GM21447 (cell line): Measurements from ENCODE around the gene PRPSAP1.

Source experiments
- ATAC-seq: cut with Tn5 transposase; IDR thresholded peaks from one replicate; pipeline ENCODE4 v1.9.1; 2021; ENCODE audit not compliant: unreplicated experiment

Gene PRPSAP1

DNA sequence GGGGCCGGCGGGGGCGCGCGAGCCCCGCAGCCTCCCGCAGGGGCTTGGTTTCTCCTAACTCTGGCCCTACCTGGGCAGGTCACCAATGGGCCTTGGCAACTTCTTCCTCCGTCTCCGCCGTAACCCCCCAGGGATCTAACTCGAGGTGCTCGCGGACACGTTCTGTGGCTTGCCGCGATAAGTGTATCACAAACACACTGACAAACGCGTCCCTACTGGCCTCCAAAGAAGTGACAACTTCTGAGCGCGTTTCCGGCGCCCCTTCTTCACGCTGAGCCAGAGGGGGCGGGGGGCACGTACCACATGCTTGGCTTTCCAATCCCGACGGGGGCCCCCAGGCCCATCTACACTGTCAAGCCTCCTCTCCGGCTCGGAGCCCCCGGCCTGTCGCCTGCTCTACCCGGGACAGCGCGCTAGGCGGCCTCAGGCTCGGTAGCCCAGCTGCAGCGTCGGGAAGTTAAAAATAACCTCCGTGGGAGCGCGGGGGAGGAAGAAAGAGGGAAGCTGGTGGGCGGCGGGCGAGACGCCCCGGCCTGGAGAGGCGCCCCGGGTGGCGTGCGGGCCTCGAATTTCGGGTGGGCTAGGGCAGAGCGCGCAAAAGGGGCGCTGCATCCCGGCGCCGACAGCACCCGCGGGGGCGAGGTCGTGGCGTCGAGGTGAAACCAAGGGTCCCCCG is 30.0 kb upstream of the PRPSAP1 start:
- ATAC-seq = peak; percentile 16

DNA sequence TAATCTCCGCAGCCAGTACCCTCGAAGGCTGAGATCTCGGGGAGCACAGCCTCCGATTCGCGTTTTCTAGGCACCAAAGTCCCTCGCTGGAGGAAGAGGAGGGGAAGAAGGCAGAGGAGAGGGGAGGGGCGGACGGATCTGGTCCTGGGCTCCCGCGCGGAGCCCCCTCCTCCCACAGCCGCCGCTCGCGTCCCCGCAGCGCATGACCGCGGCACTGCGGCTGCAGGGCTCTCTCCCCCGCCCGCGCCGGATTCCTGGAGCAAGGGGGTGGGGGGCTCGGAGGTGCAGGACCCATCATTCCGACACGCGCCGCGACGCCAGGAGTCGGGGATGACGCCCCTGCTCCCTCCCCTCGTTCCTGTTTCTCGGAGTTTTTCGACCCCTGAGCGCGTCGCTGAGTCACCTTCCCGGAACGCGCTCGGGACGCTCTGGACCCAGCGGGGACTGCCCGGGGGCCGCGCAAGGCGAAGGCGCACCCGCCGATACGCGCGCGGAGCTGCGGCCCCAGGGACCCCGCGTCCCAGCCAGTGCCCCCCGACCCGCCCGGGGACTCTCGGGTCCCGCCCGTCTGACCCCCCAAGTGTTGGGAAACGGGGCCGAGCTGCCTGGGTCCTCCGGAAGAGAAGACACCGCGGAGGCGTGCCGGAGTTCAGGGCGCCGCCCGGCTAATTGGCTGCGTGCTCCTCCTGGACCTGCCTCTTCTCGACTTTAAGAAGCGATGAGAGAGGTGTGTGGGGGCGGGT is 29.3 kb upstream of the PRPSAP1 start:
- ATAC-seq = peak; percentile 34

DNA sequence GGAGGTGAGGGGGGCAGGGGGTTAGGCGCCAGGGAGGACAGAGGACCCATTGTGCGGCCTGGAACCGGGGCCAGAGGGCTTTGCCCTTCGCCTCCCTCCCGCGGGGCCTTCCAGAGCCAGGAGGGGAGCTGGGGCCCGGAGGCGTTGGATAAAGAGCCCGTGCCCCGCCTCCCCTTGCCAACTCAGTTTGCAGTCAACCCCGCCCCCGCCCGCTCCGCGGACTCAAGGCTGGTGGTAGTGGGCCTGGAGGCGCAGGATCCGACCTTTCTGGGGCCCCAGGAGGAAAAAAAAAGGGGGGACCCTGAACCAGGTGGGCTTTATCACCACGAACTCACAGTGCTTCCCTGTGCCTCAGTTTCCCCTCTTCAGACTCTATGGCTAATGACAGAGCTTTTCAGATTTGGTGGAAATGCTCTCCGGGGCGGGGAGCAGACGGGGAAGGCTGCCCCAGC is 28.7 kb upstream of the PRPSAP1 start:
- ATAC-seq = no peak

DNA sequence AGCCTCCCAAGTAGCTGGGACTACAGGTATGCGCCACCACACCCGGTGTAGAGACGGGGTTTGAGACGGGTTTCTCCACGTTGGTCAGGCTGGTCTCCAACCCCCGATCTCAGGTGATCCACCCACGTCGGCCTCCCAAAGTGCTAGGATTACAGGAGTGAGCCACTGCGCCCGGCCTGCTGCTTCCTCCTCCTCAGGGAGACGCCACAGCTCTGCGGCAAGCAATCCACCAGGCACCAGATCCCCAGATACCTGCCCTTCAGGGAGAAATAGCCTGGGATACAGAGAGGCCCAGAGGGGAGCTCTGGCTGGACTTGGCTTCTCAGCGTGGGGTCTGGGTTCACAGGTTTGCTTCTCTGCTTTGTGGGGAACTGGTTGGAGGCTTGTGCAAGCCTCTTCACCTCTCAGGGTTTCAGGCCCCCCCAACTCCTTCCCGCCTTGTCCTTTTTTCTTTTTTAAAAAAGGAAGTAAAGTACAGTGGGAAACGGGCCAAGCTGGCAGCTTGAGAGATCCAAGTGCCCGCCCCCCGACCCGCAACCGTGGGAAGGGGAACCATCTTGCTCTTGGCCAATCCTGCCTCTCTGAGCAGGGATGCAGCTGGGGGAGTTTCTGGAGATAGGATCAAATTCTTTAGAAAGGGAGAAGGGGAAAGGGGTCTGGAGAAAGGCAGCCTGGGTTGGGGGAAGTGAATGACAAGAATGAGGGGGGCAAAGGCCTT is 28.1 kb upstream of the PRPSAP1 start:
- no peak for ATAC-seq

DNA sequence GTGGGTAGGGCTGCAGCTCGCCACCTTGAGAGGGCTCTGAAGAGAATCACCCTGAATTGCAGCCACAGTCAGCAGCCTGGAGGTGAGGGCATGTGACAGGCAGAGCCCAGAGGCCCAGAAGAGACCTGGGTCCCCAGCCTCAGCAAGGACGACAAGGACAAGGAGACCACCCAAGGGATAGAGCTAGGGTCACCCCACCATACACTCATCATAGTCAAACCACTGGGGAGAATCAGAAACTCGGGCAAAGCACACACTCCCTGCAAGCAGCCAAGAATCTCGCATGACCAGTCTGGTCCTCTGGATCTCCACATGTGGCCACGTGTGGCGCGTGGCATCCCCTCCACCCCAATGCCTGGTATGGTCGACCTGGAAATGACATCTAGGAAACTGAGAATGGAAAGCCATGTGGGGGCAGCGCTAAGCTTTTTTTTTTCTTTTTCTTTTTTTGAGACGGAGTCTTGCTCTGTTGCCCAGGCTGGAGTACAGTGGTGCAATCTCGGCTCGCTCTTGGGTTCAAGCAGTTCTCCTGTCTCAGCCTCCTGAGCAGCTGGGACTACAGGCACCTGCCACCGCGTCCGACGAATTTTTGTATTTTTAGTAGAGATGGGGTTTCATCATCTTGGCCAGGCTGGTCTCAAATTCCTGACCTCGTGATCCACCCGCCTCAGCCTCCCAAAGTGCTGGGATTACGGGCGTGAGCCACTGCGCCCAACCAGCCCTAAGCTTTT is 26.1 kb upstream of the PRPSAP1 start:
- ATAC-seq = no peak

DNA sequence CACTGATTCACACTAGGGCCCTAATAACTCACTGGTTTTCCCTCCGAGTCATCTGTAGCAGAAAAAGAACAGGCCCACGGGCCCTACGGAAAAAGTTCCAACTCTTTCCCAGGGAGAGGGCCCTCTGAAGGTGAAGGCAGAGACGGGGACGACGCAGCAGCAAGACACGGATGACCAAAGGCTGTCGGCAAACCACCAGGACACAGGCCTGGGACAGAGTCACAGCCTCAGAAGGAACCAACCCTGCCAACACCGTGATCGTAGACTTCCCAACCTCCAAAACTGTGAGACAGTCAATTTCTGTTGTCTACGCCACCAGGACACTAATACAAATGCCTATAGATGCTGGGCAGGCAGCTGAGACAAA is 25.5 kb upstream of the PRPSAP1 start:
- no peak for ATAC-seq

DNA sequence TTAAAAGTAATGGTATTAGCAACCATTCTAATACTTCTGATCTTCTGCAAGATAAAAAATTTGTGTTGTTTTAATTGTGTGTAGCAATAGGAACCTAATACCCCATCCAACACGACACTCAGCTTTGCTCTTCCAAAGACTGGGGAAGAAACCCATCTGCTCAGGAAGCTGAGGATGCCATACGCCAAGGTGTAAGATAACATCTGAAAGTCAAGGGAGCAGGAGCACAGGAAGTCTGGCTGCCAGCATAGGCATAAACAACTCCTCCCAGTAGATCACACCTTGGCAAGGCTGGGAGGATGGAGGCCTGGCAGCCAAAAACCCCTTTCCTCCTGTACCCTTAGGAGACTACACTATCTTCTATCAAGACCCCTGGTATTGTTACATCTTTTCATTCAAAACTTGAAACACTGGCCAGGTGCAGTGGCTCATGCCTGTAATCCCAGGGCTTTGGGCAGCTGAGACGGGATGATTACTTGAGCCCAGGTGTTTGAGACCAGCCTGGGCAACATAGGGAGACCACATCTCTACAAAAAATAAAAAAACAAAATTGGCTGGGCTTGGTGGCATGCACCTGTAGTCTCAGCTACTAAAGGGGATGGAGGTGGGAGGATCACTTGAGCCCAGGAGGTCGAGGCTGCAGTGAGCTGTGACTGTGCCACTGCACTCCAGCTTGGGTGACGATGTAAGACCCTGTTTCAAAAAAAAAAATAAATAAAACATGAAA is 25.0 kb upstream of the PRPSAP1 start:
- no peak for ATAC-seq

DNA sequence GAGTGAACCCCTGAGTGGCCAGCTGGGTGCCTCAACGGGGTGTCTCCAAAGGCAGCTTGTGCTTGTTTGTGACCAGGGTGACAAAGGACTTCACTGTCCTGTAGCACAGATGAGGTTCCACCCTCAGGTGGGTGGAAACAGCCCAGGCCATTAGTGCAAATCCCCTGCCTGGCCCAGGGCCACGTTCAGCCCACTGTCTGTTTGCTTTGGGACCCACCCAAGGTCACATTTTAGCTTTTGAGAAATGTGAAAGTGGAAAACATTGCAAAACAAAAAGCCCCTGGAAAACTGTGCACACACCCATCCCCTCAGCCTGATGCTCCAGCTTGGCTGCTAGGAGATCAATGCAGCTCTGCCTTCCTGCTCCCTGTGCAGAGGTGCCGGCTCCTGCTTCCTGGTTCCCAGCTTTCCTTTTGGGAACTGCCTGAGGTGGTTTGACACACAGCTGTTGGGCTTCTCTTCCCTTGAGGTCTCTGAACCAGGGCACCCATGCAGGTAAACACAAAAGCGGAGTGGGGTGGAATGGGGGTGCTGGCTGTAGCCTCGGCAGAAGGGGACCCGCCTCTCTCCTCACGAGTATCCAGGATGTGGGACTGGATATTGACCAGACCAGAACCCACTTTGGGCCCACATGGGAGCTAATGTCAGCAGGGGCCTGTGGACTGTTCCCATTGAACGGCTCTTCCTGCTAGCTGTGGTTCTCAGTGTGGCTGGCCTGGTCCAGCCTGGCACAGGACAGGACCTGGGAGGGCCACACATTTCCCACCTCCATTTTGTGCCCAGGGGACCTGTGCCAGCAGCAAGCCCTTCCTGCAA is 22.8 kb upstream of the PRPSAP1 start:
- ATAC-seq = no peak

DNA sequence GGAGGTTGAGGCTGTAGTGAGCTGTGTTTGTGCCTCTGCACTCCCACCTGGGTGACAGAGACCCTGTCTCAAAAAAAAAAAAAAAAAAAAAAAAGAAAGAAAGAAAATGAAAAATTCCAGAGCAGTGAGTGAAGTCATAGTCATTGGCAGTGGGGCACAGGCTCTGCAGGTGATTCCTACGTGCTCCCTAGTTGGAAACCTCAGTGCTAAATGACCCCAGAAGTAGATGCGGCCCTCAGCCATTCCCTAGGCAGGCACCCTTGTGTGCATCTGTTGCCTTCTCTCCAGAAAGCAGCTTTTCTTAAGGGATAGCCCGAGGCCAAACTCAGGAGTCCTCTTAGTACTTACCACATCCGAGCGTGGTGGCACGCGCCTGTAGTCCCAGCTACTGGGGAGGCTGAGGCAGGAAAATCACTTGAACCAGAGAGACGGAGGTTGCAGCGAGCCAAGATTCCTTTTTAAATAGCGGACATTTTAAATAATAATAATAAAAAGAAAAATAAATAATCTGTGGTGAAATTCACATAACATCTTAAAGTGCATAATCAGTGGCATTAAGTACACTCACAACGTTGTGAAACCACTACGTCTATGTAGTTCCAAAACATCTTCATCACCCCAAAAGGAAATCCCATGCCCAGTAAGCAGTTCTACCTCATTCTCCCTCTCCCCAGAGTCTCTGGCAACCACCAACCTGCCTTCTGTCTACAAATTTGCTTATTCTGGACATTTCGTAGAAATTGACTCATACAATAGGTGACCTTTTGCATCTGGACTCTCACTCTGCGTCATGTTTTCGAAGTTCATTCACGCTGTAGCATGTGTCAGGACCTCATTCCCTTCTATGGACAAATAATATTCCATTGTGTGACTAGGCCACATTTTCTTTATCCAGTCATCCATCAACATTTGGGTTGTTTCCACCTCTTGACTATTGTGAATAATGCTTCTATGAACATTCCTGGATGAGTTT is 18.2 kb upstream of the PRPSAP1 start:
- ATAC-seq = no peak

DNA sequence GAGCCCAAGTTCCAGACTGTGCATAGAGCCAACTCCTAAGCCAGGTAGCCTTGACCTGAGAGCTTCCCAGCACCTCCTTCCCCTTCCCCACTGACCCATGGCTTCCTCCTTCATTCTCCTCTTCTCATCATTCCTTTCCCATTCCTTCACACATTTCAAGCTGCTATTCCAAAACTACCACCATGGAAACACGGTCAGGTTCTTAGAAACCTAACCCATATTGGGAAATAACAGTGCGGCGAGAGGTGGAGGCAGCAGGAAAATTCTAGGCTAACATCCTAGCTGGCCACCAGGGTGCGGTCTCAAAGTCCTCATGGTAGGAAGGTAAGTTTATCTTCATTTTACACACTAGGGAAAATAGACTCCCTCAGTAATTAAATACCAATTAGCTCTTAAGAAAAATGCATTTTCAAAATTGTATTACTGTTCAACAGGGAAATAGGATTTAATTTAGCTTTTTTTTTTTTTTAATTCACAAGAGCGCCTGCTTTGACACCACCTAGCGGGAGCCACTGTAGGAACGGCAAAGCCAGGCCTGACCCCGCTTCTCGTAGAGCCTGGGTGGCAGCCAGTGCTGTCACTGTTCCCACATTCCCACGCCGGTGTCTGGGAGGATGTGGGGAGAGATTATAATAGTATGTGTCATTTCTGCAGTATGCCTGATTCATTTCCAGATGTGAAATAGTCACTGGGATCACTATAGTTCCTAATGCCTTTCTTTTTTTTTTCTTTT is 16.7 kb upstream of the PRPSAP1 start:
- ATAC-seq = no peak

DNA sequence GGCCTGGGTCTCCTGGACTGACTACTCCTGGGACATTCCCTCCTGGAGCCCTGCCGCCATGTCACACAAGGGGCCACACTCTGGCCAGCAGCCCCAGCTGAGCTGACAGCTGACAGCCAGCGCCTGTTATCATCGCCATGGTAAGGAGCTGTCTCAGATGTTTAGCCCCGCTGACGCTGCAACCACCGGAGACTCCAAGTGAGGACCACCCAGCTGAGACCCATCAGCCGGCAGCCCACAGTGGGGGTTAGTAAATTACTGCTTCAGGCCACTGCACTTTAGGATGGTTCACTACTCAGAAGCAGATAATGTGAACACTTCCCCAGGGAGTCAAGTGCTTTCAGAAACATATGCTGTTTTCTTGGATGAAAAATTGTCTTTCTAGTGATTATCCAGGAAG is 16.1 kb upstream of the PRPSAP1 start:
- ATAC-seq = no peak

DNA sequence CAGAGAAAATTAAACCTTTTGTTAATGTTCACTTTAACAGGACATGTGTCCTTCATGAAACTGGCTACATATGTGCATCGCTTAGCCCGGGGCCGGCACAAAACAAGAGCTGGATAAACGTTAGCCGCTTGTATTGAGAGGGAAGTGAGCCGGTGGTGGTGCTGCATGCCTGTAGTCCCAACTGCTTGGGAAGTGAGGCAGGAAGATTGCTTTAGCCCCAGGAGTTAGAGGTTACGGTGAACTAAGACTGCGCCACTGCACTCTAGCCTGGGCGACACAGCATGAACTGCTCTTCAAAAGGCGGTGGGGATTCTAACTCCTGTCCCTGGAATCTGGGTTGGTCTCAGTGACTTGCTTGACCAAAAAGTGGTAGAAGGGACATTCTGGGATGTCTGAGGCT is 15.7 kb upstream of the PRPSAP1 start:
- no peak for ATAC-seq

DNA sequence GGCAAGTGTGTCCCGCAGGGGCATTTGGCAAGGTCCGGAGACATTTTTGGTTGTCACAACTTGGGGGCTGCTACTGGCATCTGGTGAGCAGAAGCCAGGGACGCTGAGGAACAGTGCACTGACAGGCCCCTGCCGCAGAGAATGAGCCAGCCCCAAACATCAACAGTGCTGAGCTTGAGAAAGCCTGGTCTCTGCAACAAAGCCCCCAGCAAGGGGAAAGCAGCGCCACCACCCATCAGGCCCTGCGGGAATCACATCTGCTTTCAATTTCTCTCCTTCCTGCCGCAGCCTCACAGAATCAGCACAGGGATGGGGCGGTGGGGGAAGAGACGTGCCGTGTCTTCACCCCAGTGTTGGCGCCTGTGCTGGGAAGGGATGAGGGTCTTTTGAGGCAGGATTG is 14.8 kb upstream of the PRPSAP1 start:
- ATAC-seq = no peak

DNA sequence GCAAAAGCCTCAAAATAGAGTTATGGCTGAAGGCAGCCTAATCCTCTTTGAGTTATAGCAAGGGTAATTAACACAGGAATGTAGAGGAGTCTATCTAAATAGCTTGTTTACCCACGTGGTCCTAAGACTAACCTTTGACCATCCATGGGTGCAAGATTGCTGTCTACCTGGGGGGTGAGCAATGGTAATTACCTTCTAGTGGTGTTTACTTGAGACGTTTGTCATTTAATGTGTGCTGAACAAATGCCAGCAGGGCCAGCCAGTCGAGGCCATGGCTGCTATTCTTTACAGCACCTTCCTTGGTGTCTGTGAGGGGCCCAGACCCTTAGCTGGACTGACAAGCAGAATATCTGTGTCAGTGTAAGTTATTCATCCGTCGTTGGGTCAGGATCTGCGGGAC is 13.9 kb upstream of the PRPSAP1 start:
- no peak for ATAC-seq

DNA sequence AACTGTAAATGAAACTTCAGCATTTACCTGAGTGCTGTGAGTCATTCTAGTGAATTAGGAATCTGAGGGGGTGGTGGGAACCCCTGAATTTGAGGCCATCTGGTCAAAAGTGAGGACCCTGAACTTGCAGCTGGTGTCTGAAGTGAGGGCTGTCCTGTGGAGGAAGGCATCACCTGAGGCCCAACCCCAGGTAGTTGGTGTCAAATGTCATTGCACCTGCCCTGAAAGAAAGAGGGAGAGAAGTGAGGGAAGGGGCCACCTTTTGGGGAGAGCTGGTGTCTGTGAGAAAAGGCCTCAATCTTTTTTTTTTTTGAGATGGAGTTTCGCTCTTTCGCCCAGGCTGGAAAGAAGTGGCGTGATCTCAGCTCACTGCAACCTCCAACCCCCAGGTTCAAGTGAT is 12.5 kb upstream of the PRPSAP1 start:
- ATAC-seq = no peak

DNA sequence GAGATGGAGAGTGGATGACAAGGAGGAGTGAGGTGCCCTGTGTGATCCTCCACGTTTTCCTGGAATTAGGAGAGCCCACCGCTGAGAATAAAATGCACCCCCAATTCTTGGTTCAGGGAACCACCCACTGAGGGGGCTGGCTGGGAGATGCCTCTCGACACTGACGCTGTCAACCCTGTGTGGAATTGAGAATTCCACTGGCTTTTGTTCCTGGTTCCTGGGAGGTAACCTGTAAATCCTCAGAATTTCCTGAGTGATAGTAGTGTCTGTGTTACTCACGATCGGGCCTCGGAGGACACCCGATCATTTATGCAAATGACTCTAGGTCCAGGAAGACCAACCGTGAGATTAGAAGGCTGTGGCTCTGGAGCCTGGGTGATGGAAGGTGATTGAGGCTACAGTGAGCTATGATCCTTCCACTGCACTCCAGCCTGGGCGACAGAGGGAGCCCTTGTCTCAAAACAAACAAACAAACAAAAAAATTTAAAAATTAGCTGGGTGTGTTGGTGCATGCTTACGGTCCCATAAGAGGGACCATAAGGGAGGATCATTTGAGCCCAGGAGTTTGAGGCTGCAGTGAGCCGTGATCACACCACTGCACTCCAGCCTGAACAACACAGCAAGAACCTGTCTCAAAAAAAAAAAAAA is 11.7 kb upstream of the PRPSAP1 start:
- ATAC-seq = no peak

DNA sequence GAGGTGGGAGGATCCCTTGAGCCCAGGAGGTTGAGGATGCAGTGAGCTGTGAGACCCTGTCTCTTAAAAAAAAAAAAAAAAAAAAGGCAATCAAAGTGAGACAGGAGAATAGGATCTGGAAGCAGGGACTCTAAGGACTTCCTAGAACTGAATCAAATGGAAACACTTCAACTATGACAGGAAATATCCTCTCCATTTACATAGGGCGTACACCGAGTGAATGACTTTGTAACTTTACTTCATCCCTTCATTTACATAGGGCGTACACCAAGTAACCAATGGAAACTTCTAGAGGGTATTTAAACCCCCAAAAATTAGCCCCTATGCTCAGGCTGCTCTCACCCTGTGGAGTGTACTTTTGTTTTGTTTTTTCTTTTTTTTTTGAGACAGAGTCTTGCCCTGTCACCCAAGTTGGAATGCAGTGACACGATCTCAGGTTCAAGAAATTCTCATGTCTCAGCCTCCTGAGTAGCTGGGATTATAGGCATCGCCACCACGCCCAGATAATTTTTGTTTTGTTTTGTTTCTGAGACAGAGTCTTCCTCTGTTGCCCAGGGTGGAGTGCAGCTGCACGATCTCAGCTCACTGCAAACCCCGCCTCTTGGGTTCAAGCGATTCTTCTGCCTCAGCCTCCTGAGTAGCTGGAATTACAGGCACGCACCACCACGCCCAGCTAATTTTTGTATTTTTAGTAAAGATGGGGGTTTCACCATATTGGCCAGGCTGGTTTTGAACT is 9.6 kb upstream of the PRPSAP1 start:
- ATAC-seq = no peak
